NCI-H510A (cell line): Measurements from ENCODE around the gene CD101.
"Not testable (repeated sequence)": the region's sequence is repeated elsewhere in the genome, so short reads cannot be mapped to it uniquely, and the experiment has no call there.

Source experiments
- DNase-seq: peaks from one replicate; lab custom pipeline; 2025; lab: John Stamatoyannopoulos, UW

The CD101 gene, protein sequence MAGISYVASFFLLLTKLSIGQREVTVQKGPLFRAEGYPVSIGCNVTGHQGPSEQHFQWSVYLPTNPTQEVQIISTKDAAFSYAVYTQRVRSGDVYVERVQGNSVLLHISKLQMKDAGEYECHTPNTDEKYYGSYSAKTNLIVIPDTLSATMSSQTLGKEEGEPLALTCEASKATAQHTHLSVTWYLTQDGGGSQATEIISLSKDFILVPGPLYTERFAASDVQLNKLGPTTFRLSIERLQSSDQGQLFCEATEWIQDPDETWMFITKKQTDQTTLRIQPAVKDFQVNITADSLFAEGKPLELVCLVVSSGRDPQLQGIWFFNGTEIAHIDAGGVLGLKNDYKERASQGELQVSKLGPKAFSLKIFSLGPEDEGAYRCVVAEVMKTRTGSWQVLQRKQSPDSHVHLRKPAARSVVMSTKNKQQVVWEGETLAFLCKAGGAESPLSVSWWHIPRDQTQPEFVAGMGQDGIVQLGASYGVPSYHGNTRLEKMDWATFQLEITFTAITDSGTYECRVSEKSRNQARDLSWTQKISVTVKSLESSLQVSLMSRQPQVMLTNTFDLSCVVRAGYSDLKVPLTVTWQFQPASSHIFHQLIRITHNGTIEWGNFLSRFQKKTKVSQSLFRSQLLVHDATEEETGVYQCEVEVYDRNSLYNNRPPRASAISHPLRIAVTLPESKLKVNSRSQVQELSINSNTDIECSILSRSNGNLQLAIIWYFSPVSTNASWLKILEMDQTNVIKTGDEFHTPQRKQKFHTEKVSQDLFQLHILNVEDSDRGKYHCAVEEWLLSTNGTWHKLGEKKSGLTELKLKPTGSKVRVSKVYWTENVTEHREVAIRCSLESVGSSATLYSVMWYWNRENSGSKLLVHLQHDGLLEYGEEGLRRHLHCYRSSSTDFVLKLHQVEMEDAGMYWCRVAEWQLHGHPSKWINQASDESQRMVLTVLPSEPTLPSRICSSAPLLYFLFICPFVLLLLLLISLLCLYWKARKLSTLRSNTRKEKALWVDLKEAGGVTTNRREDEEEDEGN

DNA sequence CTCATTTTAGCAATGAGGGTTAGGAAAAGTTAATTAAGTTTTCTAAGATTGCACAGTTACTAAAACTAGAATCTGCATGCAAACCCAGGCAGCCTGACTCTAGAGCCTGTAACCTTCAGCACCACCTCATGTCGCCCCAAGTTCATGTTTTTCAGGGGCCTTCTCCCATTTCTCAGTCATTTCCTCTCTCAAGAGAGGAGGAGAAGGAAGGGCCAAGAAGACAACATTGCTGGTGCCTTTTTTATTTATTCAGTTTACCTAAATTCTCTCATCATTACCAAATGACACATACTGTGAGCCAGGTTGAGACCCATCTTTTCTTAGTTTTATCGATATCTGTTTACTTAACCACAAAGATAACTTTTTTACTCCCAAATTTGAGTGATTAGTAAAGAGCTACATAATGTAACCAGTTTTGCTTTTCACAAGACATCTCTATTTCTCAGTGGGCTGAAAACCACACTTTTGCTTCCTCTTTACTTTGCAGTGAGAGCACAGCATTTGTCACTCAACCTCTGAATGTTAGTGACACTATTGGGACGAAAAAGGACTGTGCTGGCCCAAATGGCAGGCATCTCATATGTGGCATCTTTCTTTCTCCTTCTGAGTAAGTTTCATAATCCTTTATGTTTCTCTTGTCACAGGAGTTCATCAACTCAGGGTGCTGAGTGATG, at the start of gene CD101:
CD101 (plus strand) TSS at position 507 of the 674 bp plus-strand sequence; CDS start at position 565, 58 bp downstream.
- DNase-seq: no peak

DNA sequence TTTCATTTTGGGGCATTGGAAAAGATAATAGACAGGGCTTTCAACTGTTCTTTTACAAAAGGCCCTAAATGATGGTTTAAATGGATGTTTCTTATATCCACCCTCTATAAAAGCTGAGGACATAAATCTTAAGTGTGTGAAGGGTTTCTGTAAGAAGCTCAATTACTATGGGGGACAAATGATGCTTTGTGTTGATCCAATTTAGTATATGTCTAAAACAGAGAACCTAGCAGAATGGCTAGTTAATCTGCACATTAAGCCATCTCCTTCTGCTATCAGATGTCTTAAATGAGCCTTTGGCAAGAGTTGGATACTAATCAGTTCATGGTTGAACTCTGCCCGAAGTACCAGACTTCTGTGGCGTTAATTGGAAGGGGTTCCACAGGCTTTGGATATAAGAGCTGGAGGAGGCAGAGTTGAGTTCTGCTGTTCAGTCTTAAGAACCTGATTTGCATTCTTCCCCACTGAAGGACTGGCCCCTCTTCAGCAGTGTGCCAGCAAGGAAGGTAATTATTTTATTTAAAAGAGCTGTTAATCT, 48.8 kb upstream of the CD101 start:
- DNase-seq: no peak

DNA sequence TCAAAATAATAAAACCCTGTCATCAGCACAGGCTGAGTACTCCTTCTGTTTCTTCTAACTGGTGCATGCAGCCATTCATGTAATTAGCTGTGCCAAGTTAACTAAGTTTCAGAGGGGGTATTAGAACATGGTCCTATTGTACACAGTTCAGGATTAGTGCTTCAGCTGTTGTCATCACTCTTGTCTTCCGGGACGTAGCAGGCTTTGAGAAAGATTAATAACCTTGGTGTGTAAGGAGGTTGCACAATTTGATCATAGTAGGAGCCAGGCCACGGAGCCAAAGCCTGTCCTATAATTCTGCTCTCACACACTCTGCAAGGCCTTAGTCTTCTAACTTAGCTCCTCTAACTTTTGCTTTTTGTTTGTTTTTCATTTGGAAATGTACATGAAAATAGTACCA, 47.1 kb upstream of the CD101 start:
- DNase-seq: no peak

DNA sequence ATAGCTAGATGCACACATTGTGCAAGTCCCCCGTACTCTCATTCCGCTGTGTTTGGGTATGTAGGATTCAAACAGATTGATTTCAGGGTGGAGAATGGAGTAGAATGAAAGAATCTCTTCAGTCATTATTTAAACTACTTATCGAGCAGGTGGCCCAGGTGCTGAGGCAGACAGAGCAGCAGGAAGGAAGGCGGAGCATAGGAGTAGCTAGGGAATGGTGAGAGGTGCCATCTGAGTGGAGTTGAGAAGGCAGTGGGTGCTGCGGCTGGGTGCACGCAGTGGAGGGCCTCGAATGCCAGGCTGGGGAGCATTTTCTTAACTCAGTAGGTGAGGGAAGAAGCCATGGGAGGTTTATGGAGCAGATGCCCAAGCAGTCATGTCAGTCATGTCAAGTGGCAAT, 45.2 kb upstream of the CD101 start:
- DNase-seq: peak; percentile 88

DNA sequence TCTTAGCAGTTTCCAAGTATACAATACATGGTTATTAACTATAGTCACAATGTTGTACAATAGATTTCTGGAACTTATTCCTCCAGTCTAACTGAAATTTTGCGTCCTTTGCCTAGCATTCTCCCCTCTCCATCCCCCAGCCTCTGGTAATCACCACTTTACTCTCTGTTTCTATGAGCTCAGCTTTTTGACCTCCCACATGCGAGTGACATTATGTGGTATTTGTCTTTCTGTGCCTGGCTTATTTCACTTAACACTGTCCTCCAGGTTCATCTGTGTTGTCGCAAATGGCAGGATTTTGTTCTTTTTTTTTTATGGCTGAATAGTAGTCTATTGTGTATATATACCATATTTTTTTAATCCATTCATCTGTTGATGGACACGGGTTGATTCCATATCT, 43.9 kb upstream of the CD101 start:
- no peak for DNase-seq

DNA sequence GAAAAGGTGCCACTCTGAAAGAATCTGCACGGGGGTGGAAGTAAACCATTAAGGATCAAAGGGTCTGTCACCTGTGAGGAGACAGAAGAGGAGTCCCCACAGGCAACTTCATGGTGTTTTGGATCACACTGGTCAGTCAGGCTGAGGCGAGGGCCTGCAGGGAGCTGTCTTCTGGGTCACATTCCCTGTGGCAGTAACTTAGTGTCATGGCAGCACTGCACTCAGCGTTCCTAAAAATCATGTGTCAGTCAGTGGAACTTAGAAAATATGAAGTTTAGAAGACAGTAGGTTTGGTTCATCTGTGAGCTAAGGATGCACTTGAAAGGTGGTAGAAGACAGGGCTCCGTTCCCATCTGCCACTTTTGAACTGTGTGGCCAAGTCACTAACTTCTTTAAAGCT, 43.5 kb upstream of the CD101 start:
- DNase-seq: no peak

DNA sequence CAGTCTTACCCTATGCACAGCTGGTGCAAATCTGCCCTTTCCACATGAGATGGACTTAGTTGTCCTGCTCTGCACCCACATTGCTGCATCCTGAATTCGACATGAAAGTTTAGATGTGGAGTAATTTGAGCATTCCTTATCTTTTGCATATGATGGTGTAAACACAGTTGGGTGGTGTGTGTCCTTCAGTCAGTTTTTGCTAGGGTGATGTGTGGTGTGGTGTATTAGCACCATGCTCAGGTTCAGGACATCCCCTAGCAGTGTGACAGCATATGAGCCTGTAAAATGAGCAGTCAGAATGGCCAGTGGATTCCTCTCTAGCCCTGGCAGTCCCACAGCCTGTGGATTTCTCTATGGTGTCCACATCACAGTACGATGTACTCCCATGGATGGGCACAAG, 42.6 kb upstream of the CD101 start:
- no peak for DNase-seq

DNA sequence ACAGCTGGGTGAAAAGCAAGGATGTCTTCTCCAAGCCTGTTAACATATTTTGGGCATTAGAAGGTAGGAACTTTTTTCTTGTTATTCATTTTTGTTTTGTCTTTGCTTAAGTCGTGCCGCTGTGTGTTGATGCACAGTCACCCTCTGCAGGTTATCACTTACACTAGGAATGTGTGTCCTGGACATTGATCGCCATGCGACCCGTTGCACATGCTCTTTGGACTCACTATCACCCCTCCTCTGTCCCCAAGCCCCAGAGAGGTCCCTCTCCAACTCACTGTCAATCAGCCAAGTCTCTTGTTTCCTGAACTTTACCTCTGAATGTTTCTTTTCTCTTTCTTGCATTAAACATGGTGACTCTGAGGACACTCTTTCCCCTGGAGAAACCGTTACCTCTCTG, 40.0 kb upstream of the CD101 start:
- no peak for DNase-seq

DNA sequence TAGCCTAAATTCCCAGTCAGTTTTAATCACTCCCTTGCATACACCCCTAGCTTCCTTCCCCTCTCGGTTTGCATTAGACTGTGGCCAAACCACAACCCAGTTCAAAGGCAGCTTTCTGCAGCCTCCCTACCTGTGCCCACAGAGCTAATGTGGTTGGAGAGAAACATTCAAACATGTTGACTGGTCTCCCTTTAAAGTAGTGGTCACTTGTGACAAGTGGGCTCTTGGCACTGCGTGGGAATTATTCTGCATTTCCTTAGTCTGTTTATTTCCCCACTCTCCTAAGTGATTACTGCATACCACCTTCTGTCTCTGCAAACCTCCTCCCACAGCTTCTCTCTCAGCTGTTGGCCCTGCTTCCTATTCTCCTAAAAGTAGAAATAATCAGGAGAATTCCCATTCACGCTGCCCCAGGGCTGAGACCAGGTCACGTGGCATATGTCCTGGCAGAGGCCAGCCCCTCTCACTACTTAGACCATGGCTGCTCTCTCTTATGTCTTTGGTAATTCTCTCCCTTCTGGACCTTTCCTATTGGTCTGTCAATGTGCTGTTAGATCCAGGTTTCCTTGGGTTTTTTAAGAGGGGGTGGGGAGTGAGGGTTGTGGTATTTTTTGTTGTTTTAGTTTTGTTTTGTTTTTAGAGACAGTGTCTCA, 38.4 kb upstream of the CD101 start:
- no peak for DNase-seq

DNA sequence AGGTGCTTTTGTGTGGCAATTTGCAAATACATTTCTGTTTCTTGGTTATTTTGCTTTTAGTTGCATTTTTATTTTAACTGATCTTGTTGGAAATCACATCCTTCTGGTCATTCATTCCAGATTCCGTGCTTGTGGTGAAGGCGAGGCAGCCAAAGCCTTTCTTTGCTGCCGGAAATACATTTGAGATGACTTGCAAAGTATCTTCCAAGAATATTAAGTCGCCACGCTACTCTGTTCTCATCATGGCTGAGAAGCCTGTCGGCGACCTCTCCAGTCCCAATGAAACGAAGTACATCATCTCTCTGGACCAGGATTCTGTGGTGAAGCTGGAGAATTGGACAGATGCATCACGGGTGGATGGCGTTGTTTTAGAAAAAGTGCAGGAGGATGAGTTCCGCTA, 34.8 kb upstream of the CD101 start:
- no peak for DNase-seq

DNA sequence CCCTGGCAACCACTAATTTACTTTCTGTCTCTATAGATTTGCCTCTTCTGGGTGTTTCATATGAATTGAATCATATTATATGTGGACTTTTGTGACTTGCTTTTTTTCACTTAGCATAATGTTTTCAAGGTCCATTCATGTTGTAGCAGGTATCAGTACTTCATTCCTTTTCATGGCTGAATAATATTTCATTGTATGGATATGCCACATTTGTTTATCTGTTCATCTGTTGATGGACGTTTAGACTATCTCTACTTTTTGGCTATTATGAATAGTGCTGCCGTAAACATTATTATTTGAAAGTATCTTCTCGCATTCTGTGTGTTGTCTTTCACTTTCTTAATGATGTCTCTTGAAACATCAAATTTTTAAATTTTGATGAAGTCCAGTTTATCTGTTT, 32.8 kb upstream of the CD101 start:
- DNase-seq: no peak

DNA sequence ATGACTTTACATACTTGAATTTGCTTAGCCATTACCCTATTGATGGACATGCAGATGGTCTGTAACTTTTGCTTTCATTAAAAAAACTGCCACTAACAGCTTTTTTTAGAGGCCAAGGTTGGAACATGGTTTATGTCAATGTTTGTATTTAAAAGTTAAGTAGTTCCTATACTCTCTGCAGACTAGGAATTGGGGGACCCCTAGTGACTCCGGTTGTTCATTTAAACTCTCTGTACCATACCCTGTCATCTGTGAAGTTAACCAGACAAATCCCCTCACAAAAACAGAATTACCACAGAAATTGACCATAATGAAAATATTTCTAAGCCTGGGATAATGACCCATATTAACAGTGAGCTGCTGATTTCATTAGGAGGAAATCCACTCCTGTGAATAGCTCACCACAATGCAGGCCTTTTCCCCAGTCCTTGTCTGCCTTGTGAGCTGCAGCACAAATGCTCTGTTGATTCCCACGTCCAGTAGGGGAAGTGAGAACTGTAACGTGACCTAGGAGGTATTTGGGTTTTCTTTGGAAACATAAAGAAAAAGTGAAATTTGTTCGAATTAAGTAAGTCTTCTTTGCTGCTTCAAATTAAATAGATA, 30.2 kb upstream of the CD101 start:
- no peak for DNase-seq

DNA sequence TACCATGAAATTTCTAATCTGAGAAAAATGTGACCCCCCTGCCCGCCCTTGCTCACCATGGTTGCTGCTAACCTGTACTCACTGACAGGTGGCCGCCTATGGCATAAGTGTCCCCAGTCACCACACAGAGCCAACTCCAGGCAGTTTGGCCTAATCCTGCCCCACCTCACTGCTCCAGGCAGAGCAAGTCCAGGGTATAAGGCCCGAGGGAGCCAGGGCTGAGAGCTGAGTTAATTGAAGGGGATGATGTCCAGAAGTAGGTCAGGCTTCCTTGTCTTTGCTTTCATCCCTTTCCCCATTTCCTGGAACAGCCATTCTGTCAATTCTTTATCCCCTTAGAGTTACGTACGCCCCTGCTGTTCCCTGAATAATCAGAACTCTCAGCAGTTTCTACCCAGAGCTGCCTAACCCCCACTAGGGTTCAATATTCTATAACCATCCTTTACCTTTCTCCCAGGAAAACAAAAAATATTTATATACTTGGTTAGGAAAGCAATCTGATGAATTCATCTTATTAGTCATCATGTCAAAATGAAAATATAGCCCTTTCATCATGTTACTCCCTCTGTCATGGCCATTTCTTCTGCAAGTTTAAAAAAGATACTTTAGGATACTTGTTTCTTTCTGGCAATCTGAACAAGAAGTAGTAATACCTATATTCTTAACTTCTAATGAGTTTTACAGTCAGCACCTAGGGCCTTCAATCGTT, 29.4 kb upstream of the CD101 start:
- no peak for DNase-seq

DNA sequence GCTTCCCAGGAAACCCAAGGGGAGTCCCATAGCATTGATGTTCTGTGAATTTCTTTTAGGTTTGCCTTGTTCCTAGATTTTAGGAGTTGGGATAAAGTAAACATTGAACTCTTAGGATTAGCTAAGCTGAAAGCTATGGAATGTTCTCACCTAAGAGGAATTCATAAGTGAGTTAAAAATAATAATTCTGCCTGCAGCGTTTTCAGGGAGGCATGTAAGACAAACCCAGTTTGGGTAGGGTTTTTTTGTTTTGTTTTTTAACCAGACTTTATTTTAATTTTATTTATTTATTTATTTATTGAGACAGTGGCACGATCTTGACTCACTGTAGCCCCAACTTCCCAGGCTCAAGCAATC, 28.9 kb upstream of the CD101 start:
- no peak for DNase-seq

DNA sequence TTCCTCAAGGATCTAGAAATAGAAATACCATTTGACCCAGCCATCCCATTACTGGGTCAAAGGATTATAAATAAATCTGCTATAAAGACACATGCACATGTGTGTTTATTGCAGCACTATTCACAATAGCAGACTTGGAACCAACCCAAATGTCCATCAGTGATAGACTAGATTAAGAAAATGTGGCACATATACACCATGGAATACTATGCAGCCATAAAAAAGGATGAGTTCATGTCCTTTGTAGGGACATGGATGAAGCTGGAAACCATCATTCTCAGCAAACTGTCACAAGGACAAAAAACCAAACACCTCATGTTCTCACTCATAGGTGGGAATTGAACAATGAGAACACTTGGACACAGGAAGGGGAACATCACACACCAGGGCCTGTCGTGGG, 21.3 kb upstream of the CD101 start:
- DNase-seq: not testable (repeated sequence)

DNA sequence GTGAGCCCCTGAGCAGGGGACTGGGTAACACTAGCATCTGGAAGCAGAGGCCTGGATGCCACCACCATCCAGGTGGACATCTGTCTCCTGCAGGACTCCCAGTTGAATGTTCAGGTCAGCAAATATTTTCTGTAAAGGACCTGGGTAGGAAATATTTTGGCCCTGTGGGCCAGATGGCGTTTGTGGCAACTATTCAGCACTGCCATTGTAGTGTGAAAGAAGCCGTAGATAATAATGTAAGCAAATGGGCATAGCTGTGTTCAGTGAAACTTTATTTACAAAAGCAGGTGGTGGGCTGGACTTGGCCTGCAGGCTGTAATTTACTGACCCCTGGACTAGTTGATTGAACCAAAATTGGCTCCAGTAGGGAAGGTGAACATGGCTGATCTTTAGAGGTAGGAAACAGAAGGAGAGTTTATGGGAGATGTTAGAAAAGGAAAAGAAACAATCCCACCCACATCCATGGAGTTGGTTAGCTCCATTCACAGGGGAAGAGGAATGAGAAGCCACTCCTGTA, 20.0 kb upstream of the CD101 start:
- no peak for DNase-seq

DNA sequence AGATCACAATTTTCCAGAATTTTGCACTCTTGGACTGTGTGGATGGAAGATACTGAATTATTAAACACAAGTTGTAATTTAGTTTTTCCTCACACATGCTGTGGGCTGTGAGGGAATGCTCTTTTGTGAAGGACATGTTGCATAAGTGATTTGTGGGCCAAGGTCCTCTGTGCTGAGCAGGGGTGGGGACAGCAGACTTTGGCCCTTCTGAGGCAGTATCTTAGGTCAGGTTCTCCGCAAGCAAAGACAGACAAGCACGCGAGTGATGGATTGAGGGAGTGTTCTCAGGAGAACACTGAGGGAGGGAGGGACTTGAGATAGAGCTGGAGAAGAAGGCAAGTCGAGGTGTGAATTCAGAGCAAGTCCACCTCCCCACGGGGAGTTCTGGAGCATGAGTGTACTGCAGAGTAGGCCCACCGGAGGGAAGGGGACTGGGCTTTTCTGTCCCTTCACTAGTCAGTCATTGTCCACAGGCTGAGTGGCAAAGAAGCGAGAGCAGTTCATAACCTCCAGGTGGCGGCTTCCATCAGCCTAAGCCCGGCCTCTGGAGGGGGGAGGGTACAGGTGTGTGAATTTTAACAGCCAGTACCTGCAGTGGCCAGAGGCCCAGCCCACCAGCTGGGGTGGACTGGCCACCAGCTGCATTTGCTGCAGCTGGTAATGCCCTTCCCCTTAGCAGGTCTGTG, 19.1 kb upstream of the CD101 start:
- DNase-seq: no peak

DNA sequence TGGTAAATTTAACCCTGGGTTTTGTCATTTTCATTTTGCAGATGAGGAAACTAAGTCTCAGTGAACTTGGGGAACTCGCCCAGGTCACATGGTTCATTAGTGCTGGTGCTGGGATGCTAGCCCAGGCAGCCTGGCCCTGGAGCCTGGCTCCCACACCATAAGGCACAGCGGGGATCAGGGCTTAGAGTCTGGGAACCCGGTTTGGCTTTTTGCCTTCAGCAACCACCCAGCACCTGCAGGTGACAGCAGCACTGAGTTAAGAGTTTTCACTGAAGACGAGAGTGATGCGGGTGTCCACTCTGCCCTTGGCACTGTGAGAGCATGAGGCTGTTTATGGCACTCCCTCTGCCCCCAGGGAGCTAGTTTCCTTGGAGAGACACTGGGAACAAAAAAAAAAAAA, 18.4 kb upstream of the CD101 start:
- DNase-seq: no peak

DNA sequence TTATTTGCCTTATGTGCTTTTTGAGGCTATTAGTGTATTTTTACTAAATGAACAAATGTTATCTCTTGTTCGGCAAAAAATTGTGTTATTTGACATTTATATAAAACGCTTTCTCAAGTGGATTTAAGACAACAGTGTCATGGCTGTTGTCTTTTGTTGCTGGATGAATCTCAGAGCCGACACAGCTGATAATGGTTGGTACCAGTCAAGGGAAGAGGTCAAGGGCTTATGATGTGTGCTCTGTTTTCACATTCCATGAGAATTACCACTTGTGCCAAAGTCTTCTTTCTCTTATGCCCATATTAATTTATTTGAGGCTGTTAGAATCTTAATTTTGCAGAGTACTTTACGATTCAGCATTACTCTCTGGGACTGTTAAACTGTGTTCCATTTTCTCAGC, 17.9 kb upstream of the CD101 start:
- no peak for DNase-seq
